HG03095 (cell line): ENCODE data around the gene SPNS1.

ENCODE experiments used
- ATAC-seq: cut with Tn5 transposase; IDR thresholded peaks from one replicate; pipeline ENCODE4 v1.9.1; 2021; ENCODE audit warnings: moderate library complexity; ENCODE audit not compliant: unreplicated experiment

SPNS1 gene

DNA sequence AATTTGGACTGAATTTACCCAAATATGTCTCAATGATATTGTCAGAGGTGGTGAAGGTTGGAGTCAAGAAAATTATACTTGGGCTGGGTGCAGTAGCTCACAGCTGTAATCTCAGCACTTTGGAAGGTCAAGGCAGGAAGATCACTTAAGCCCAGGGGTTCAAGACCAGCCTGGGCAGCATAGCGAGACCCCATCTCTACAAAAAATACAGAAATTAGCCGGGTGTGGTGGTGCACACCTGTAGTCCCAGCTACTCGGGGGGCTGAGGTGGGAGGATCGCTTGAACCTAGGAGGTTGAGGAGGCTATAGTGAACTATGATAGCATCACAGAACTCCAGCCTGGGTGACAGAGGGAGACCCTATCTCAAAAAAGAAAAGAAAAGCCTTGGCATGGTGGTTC is 51.2 kb downstream of the SPNS1 start:
- ATAC-seq, result no peak

GRCh38 chr16:29028457-29029167 is 54.0 kb downstream of the SPNS1 start:
- ATAC-seq, result no peak

DNA sequence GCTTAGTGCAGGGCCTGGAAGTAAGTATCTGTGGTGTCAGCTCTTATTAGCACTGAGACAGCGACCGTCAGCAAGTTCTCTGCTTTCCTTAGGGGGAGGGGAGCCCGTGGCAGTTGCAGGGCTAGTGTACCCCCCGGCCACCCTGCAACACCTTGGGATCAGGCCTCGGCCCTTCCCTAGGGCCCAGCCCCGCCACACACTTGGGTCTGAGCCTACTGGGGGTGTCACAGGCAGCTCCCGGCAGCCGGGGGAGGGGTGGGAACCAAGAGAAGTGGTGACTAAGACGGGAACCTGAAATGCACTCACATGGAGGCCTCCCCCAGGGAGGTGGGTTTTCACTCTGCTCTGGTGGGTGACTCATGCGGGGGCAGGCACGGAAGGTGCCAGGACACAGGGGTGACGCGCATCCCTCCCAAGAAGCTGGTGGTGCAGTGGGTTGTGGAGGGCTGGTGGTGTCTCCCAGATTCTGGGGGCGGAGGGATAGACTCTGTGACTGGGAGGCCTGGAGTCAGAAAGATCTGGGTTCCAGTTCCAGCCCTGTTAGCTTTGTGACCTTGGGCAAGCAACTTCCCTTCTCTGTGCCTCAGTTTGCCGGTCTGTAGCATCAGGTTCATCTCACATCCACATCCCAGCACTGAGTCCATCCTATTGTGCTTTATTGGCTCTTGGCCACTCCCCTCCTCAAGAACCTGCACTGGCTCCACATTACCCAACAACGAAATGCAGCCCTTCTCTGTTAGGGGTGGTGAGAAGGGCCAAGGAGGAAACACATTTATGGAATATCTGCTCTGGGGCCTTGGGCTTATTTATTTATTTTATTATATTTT is 54.8 kb downstream of the SPNS1 start:
- ATAC-seq, result no peak

- ATAC-seq, result no peak
These were observed 55.7 kb downstream of the SPNS1 start for GRCh38 chr16:29030086-29030840.
